IMR-90 (cell line): ENCODE measurements around the gene CSF1. TPM values are rescaled to one million over a fixed set of nuclear protein-coding genes. Genes with fewer than 3 reads are reported as not detected.
A peak's percentile ranks its signal among the peaks of the same experiment; 100 is the strongest.

Experiments used
- ATAC-seq: fragments of 200-7000 bp; cut with Tn5 transposase; 2 replicates; pipeline ENCODE4 v1.9.1; 2020; ENCODE audit warnings: low read depth, mild to moderate bottlenecking, moderate library complexity
- BruUV-seq: library from RNA; stranded (reverse); fragments of 400-500 nt; replicated peaks from 2 replicates; lab custom pipeline; 2021; lab: Mats Ljungman, UMichigan
- CTCF ChIA-PET: fragments of 300-600 bp; formaldehyde crosslinking; extraction: SDS; loops from one replicate; lab custom pipeline; 2021; ENCODE audit warnings: antibody characterized with exemption; lab: Yijun Ruan, JAX
- POLR2A ChIA-PET: fragments of 300-600 bp; sonication (Branson Sonifier 250); formaldehyde crosslinking; loops from one replicate; lab custom pipeline; 2022; ENCODE audit warnings: antibody characterized with exemption; ENCODE audit not compliant: unreplicated experiment; lab: Charles Lee
- DNase-seq: peaks from one replicate; pipeline ENCODE4 v3.0.0; 2013
- H2AFZ ChIP-seq: replicated peaks from 2 replicates; pipeline ENCODE3; 2013; ENCODE audit warnings: low read length, mild to moderate bottlenecking; ENCODE audit not compliant: poor library complexity
- H2AK5ac ChIP-seq: 2 replicates; pipeline ENCODE4 v1.6.1; 2013; ENCODE audit warnings: low read depth, low read length, inconsistent platforms
- H2AK9ac ChIP-seq: replicated peaks from 2 replicates; pipeline ENCODE3; 2013; ENCODE audit warnings: mild to moderate bottlenecking, low read depth, low read length, moderate library complexity; ENCODE audit not compliant: poor library complexity
- H2BK120ac ChIP-seq: 2 replicates; pipeline ENCODE4 v1.6.1; 2013; ENCODE audit warnings: low read depth, low read length, inconsistent platforms
- H2BK15ac ChIP-seq: 3 replicates; pipeline ENCODE4 v1.6.1; 2013; ENCODE audit warnings: low read depth, low read length, inconsistent platforms
- H2BK20ac ChIP-seq: 2 replicates; pipeline ENCODE4 v1.6.1; 2013; ENCODE audit warnings: low read depth, mild to moderate bottlenecking, inconsistent platforms, low read length, moderate library complexity
- H2BK5ac ChIP-seq: 2 replicates; pipeline ENCODE4 v1.6.1; 2013; ENCODE audit warnings: mild to moderate bottlenecking, low read depth, low read length, inconsistent platforms; ENCODE audit not compliant: poor library complexity, severe bottlenecking
- H3K14ac ChIP-seq: replicated peaks from 2 replicates; pipeline ENCODE4 v1.6.1; 2013; ENCODE audit warnings: low read depth, low read length, inconsistent platforms
- H3K18ac ChIP-seq: 2 replicates; pipeline ENCODE4 v1.6.1; 2013; ENCODE audit warnings: low read depth, low read length, control low read depth
- H3K23ac ChIP-seq: 2 replicates; pipeline ENCODE4 v1.6.1; 2013; ENCODE audit warnings: low read depth, low read length, inconsistent platforms
- H3K27ac ChIP-seq: 2 replicates; pipeline ENCODE4 v1.5.1; 2013; ENCODE audit warnings: mild to moderate bottlenecking, control low read depth, low read length; ENCODE audit not compliant: insufficient read depth
- H3K27me3 ChIP-seq: 2 replicates; pipeline ENCODE4 v1.6.1; 2013; ENCODE audit warnings: low read length; ENCODE audit not compliant: control insufficient read depth, insufficient read depth
- H3K36me3 ChIP-seq: 2 replicates; pipeline ENCODE4 v1.6.1; 2013; ENCODE audit warnings: low read length, mixed read lengths; ENCODE audit not compliant: control insufficient read depth, insufficient read depth
- H3K4ac ChIP-seq: 2 replicates; pipeline ENCODE4 v1.6.1; 2013; ENCODE audit warnings: low read depth, low read length, inconsistent platforms
- H3K4me1 ChIP-seq: 2 replicates; pipeline ENCODE4 v1.6.1; 2013; ENCODE audit warnings: low read length, mixed read lengths; ENCODE audit not compliant: control insufficient read depth, insufficient read depth
- H3K4me2 ChIP-seq: 2 replicates; pipeline ENCODE4 v1.6.1; 2013; ENCODE audit warnings: low read depth, mild to moderate bottlenecking, control low read depth, low read length, moderate library complexity
- H3K4me3 ChIP-seq: 2 replicates; pipeline ENCODE4 v1.5.1; 2013; ENCODE audit warnings: low read depth, mild to moderate bottlenecking, control low read depth, low read length, moderate library complexity; ENCODE audit not compliant: insufficient read depth
- H3K56ac ChIP-seq: 2 replicates; pipeline ENCODE4 v1.6.1; 2013; ENCODE audit warnings: low read length, inconsistent platforms; ENCODE audit not compliant: insufficient read depth; ENCODE audit errors: extremely low read depth
- H3K79me1 ChIP-seq, 2 experiments: 2 replicates each; pipeline ENCODE4 v1.6.1; 2013; ENCODE audit warnings: low read length in 2 of 2, inconsistent platforms in 1 of 2, low read depth in 1 of 2
- H3K9ac ChIP-seq: 2 replicates; pipeline ENCODE4 v1.6.1; 2013; ENCODE audit warnings: low read depth, low read length, control low read depth
- H3K9me1 ChIP-seq: 2 replicates; pipeline ENCODE4 v1.6.1; 2013; ENCODE audit warnings: low read length, inconsistent platforms; ENCODE audit not compliant: insufficient read depth
- H3K9me3 ChIP-seq: 2 replicates; pipeline ENCODE4 v1.6.1; 2013; ENCODE audit warnings: low read length; ENCODE audit not compliant: control insufficient read depth, insufficient read depth
- H4K20me1 ChIP-seq: 2 replicates; pipeline ENCODE4 v1.6.1; 2013; ENCODE audit warnings: low read length, inconsistent platforms; ENCODE audit not compliant: insufficient read depth
- H4K5ac ChIP-seq: 2 replicates; pipeline ENCODE4 v1.6.1; 2013; ENCODE audit warnings: mild to moderate bottlenecking, low read depth, low read length, control low read depth
- H4K8ac ChIP-seq, 2 experiments: 2 replicates each; pipeline ENCODE4 v1.6.1; 2013; ENCODE audit warnings: low read depth in 2 of 2, low read length in 2 of 2, control low read depth in 1 of 2, inconsistent platforms in 1 of 2
- H4K91ac ChIP-seq: 2 replicates; pipeline ENCODE4 v1.6.1; 2013; ENCODE audit warnings: low read depth, low read length, inconsistent platforms; ENCODE audit not compliant: insufficient read depth
- BHLHE40 ChIP-seq: fragments of 150-350 bp; IDR thresholded peaks from 2 replicates; pipeline ENCODE4 v1.6.1; 2016; ENCODE audit warnings: mild to moderate bottlenecking, low read depth, low read length
- CHD1 ChIP-seq: IDR thresholded peaks from 2 replicates; pipeline ENCODE4 v1.6.1; 2012; ENCODE audit warnings: low read depth, low read length, improper control_type of control experiment
- FOS ChIP-seq: fragments of 150-350 bp; IDR thresholded peaks from 2 replicates; pipeline ENCODE4 v1.6.1; 2016; ENCODE audit warnings: low read depth, low read length
- MAFK ChIP-seq: IDR thresholded peaks from 2 replicates; pipeline ENCODE4 v1.6.1; 2012; ENCODE audit warnings: low read depth, low read length, improper control_type of control experiment
- MAZ ChIP-seq: IDR thresholded peaks from 2 replicates; pipeline ENCODE4 v1.6.1; 2012; ENCODE audit warnings: low read depth, mild to moderate bottlenecking, low read length, improper control_type of control experiment, moderate library complexity, borderline replicate concordance
- MXI1 ChIP-seq: IDR thresholded peaks from 2 replicates; pipeline ENCODE4 v1.6.1; 2012; ENCODE audit warnings: low read depth, mild to moderate bottlenecking, low read length, moderate library complexity, borderline replicate concordance
- NFE2L2 ChIP-seq: fragments of 150-350 bp; IDR thresholded peaks from 2 replicates; pipeline ENCODE4 v1.6.1; 2016; ENCODE audit warnings: low read depth, mild to moderate bottlenecking, low read length
- RAD21 ChIP-seq: IDR thresholded peaks from 2 replicates; pipeline ENCODE4 v1.6.1; 2012; ENCODE audit warnings: low read length, improper control_type of control experiment
- RCOR1 ChIP-seq: IDR thresholded peaks from 2 replicates; pipeline ENCODE4 v1.6.1; 2012; ENCODE audit warnings: mild to moderate bottlenecking, low read length, improper control_type of control experiment; ENCODE audit not compliant: insufficient replicate concordance
- RFX5 ChIP-seq: IDR thresholded peaks from 2 replicates; pipeline ENCODE4 v1.8.0; 2012; ENCODE audit warnings: low read depth, mild to moderate bottlenecking, low read length, moderate library complexity
- SMC3 ChIP-seq: fragments of 150-350 bp; IDR thresholded peaks from 2 replicates; pipeline ENCODE4 v1.6.1; 2016; ENCODE audit warnings: low read depth, mild to moderate bottlenecking, antibody characterized with exemption, low read length, moderate library complexity
- WGBS, 2 experiments: methylation state at CpG; one replicate each; pipeline versions ENCODE4 v1.1.5 to v1.1.7; 2013; ENCODE audit warnings: missing lambda C conversion rate in 2 of 2; ENCODE audit not compliant: insufficient read length in 1 of 2; ENCODE audit errors: extremely low coverage in 2 of 2; 5-methylcytosine and 5-hydroxymethylcytosine counted together
- dilution Hi-C: fragments of 300-500 bp; cut with HindIII; formaldehyde crosslinking; loops from one replicate; pipeline ENCODE4 v1.14.3; 2018; ENCODE audit warnings: low sequenced_read_pairs; ENCODE audit not compliant: unreplicated experiment
- in situ Hi-C: fragments of 300-500 bp; cut with MboI; formaldehyde crosslinking; loops from 3 replicates; pipeline ENCODE4 v1.14.3; 2019; ENCODE audit warnings: low sequenced_read_pairs, inconsistent platforms, mixed read lengths
- intact Hi-C: fragments of 100-400 bp; cut with micrococcal nuclease; formaldehyde crosslinking; loops from 2 replicates; pipeline ENCODE4 v1.10.0; 2022
- polyA plus RNA-seq, 3 experiments: library from polyadenylated mRNA; depleted of rRNA; stranded (reverse); fragments of >200 nt; gene quantifications; 2 replicates each; pipeline ENCODE4 v1.2.3, GENCODE V29; 2012; ENCODE audit warnings: low replicate concordance in 1 of 3
- total RNA-seq: library from RNA; depleted of rRNA; stranded (reverse); fragments of >200 nt; gene quantifications from 2 replicates; pipeline ENCODE4 v1.2.3, GENCODE V29; 2012
- TF ChIP-seq, protein P1 (sequence below): fragments of 150-350 bp; IDR thresholded peaks from 2 replicates; pipeline ENCODE4 v1.6.1; 2017; ENCODE audit warnings: mild to moderate bottlenecking, antibody characterized with exemption, low read length, low read depth
- TF ChIP-seq, protein P2 (sequence below): fragments of 150-350 bp; IDR thresholded peaks from 2 replicates; pipeline ENCODE4 v1.6.1; 2016; ENCODE audit warnings: low read depth, mild to moderate bottlenecking, low read length, moderate library complexity, borderline replicate concordance

CSF1 gene
- total and polyA plus RNA-seq, 2 of the 4 experiments (the other 2 are of a cell fraction), result 14.3 to 22.0 TPM

DNA sequence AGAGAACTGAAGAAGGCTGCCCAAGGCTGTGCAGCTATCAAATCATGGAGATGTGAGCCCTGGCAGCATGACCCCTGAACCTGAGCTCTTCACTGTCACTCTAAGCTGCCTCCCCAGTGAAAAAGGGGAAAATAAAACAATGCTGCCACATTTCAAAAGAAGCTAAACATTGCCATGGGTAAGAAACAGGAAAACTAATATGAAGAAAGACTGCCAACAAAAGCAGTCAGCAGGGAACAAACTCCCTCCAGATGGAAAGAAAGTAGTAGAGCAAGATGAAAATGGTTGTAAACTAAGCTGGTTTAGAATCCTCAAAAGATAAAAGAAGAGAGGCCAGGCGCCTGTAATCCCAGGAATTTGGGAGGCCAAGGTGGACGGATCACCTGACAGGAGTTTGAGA is 36.2 kb upstream of the CSF1 start:
- Histone ChIP-seq H3K4ac (peak overlapping the region; percentile 11; the same call in 1 of the 2 replicates), H3K14ac (peak overlapping the region; percentile 1; the same call in 1 of the 2 replicates), H3K4me3 (no peak overlapping the region), H3K9me1 (peaks cover 22% of the 10 kb centered on the region), H3K9me3 (no peaks in the 10 kb centered on the region), H2AFZ (no peak overlapping the region), H4K91ac (peak overlapping the region; percentile 19; the same call in 1 of the 2 replicates), H4K8ac (no peak overlapping the region), H4K20me1 (no peaks in the 10 kb centered on the region), H3K27ac (no peak overlapping the region), H3K36me3 (no peaks in the 10 kb centered on the region), H3K4me1 (peaks cover 35% of the 10 kb centered on the region), H2BK15ac (peak overlapping the region; percentile 3; the same call in 1 of the 3 replicates), H2BK120ac (peak overlapping the region; percentile 42), H3K4me2 (no peak overlapping the region), H3K79me1 (no peaks in the 10 kb centered on the region), H3K9ac (no peak overlapping the region), H3K23ac (no peak overlapping the region), H2BK20ac (peak overlapping the region; percentile 38), H3K56ac (no peak overlapping the region), H2AK9ac (no peak overlapping the region), H3K18ac (peak overlapping the region; percentile 45; the same call in 1 of the 2 replicates), H2AK5ac (no peak overlapping the region), H3K27me3 (no peaks in the 10 kb centered on the region), H4K5ac (peak overlapping the region; percentile 52; the same call in 1 of the 2 replicates), H2BK5ac (no peak overlapping the region)
- CTCF ChIA-PET, result interaction anchor here (1.0 kb wide), 1 partner anchor 110 kb away, joined by 3 read pairs; the partner anchor contains the start of gene AHCYL1
- no TSS peak for BruUV-seq
- dilution Hi-C loops, result no loop called here
- no CpG with 5 or more reads among the region's 2 CpGs for WGBS, 2 experiments
- TF ChIP-seq MXI1, result no peak
- TF ChIP-seq, protein P1, sequence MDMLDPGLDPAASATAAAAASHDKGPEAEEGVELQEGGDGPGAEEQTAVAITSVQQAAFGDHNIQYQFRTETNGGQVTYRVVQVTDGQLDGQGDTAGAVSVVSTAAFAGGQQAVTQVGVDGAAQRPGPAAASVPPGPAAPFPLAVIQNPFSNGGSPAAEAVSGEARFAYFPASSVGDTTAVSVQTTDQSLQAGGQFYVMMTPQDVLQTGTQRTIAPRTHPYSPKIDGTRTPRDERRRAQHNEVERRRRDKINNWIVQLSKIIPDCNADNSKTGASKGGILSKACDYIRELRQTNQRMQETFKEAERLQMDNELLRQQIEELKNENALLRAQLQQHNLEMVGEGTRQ, result no peak
- TF ChIP-seq, protein P2, sequence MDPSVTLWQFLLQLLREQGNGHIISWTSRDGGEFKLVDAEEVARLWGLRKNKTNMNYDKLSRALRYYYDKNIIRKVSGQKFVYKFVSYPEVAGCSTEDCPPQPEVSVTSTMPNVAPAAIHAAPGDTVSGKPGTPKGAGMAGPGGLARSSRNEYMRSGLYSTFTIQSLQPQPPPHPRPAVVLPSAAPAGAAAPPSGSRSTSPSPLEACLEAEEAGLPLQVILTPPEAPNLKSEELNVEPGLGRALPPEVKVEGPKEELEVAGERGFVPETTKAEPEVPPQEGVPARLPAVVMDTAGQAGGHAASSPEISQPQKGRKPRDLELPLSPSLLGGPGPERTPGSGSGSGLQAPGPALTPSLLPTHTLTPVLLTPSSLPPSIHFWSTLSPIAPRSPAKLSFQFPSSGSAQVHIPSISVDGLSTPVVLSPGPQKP, result no peak
- no peak for TF ChIP-seq RCOR1
- no peak for TF ChIP-seq NFE2L2
- no peak for TF ChIP-seq BHLHE40
- TF ChIP-seq SMC3, result no peak
- TF ChIP-seq MAZ, result no peak
- TF ChIP-seq RAD21, result no peak
- TF ChIP-seq FOS, result no peak
- TF ChIP-seq CHD1, result no peak
- TF ChIP-seq RFX5, result no peak
- no peak for TF ChIP-seq MAFK
- no peak for ATAC-seq
- DNase-seq, result no peak
- intact Hi-C loops, result no loop called here
- in situ Hi-C loops, result no loop called here
- POLR2A ChIA-PET, result no interaction called here
